GM23338 (cell line): ENCODE measurements around the gene USP36. TPM values are rescaled to one million over a fixed set of nuclear protein-coding genes. Genes with fewer than 3 reads are reported as not detected.

Experiments used
- ATAC-seq: fragments of 200-7000 bp; cut with Tn5 transposase; 3 replicates; pipeline ENCODE4 v1.9.1; 2020
- DNase-seq: peaks from one replicate; pipeline ENCODE4 v3.0.0-alpha.2; 2015; ENCODE audit warnings: low spot score
- H2AFZ ChIP-seq: fragments of 200-600 bp; sonication (generic); 2 replicates; pipeline ENCODE4 v1.8.0; 2016; ENCODE audit warnings: antibody characterized with exemption, mild to moderate bottlenecking, moderate library complexity
- H3F3A ChIP-seq: fragments of 200-600 bp; sonication (generic); replicated peaks from 2 replicates; pipeline ENCODE4 v1.8.0; 2017; ENCODE audit warnings: antibody characterized with exemption, mixed run types, low read depth
- H3K27ac ChIP-seq: fragments of 200-600 bp; sonication (generic); 2 replicates; pipeline ENCODE4 v1.6.1; 2016; ENCODE audit warnings: low read depth
- H3K27me3 ChIP-seq: fragments of 200-600 bp; sonication (generic); 2 replicates; pipeline ENCODE4 v1.8.0; 2016; ENCODE audit warnings: mild to moderate bottlenecking, mixed run types, moderate library complexity; ENCODE audit not compliant: insufficient read depth
- H3K36me3 ChIP-seq: fragments of 200-600 bp; sonication (generic); 2 replicates; pipeline ENCODE4 v1.8.0; 2016; ENCODE audit warnings: mild to moderate bottlenecking; ENCODE audit not compliant: insufficient read depth
- H3K4me1 ChIP-seq: fragments of 200-600 bp; sonication (generic); 2 replicates; pipeline ENCODE4 v1.8.0; 2016; ENCODE audit warnings: mild to moderate bottlenecking, moderate library complexity; ENCODE audit not compliant: insufficient read depth
- H3K4me2 ChIP-seq: fragments of 200-600 bp; sonication (generic); 2 replicates; pipeline ENCODE4 v1.7.1; 2017; ENCODE audit warnings: mixed run types
- H3K4me3 ChIP-seq: fragments of 200-600 bp; sonication (generic); 2 replicates; pipeline ENCODE4 v1.6.1; 2016; ENCODE audit warnings: mixed run types
- H3K79me2 ChIP-seq: fragments of 200-600 bp; sonication (generic); replicated peaks from 2 replicates; pipeline ENCODE4 v1.8.0; 2017; ENCODE audit warnings: mild to moderate bottlenecking; ENCODE audit not compliant: insufficient read depth
- H3K9me2 ChIP-seq: fragments of 200-600 bp; sonication (generic); 2 replicates; pipeline ENCODE4 v1.8.0; 2017; ENCODE audit not compliant: insufficient read depth
- H4K20me1 ChIP-seq: fragments of 200-600 bp; sonication (generic); replicated peaks from 2 replicates; pipeline ENCODE4 v1.8.0; 2017; ENCODE audit warnings: mild to moderate bottlenecking; ENCODE audit not compliant: insufficient read depth
- H3K27ac Mint-ChIP-seq: 2 replicates; pipeline ENCODE4 v1.8.0; 2020; ENCODE audit warnings: inconsistent platforms, mild to moderate bottlenecking, moderate library complexity, mixed read lengths
- H3K27me3 Mint-ChIP-seq: 3 replicates; pipeline ENCODE4 v1.8.0; 2022; ENCODE audit warnings: low read depth, mild to moderate bottlenecking, moderate library complexity, mixed read lengths, inconsistent platforms; ENCODE audit not compliant: insufficient read depth, poor library complexity
- H3K36me3 Mint-ChIP-seq: 3 replicates; pipeline ENCODE4 v1.8.0; 2021; ENCODE audit warnings: low read depth, mild to moderate bottlenecking, inconsistent platforms, moderate library complexity, mixed read lengths
- H3K4me1 Mint-ChIP-seq: 3 replicates; pipeline ENCODE4 v1.8.0; 2020; ENCODE audit warnings: mild to moderate bottlenecking, inconsistent platforms, mixed read lengths
- H3K4me3 Mint-ChIP-seq: 3 replicates; pipeline ENCODE4 v1.8.0; 2021; ENCODE audit warnings: moderate library complexity, mild to moderate bottlenecking, inconsistent platforms, mixed read lengths
- H3K9me3 Mint-ChIP-seq: 3 replicates; pipeline ENCODE4 v1.8.0; 2020; ENCODE audit warnings: moderate library complexity, mild to moderate bottlenecking, inconsistent platforms, mixed read lengths
- CREB1 ChIP-seq: fragments of 250-450 bp; sonication (Bioruptor Pico); IDR thresholded peaks from 2 replicates; pipeline ENCODE4 v1.5.0; 2020; ENCODE audit warnings: low read depth, mild to moderate bottlenecking, moderate library complexity
- CTCF ChIP-seq, 2 experiments: fragments of 200-600 bp in 1 of 2; sonication (generic) in 1 of 2; conservative IDR thresholded peaks; 2 replicates each; pipeline versions ENCODE4 v1.5.1 to v1.6.1; 2016 to 2017; ENCODE audit warnings: antibody characterized with exemption in 2 of 2, low read depth in 2 of 2, mild to moderate bottlenecking in 2 of 2, moderate library complexity in 1 of 2
- ETS1 ChIP-seq: IDR thresholded peaks from 2 replicates; pipeline ENCODE4 v1.6.1; 2016; ENCODE audit warnings: antibody characterized with exemption
- EZH2 ChIP-seq: fragments of 200-600 bp; sonication (generic); IDR thresholded peaks from one replicate; pipeline ENCODE4 v1.8.0; 2017; ENCODE audit warnings: antibody characterized with exemption, mild to moderate bottlenecking, low read depth; ENCODE audit not compliant: unreplicated experiment
- EZH2phosphoT487 ChIP-seq: fragments of 200-600 bp; sonication (generic); IDR thresholded peaks from one replicate; pipeline ENCODE4 v1.8.1; 2018; ENCODE audit warnings: antibody characterized with exemption; ENCODE audit not compliant: unreplicated experiment
- JUNB ChIP-seq: IDR thresholded peaks from one replicate; pipeline ENCODE4 v1.6.1; 2016; ENCODE audit warnings: antibody characterized with exemption; ENCODE audit not compliant: unreplicated experiment
- NANOG ChIP-seq: IDR thresholded peaks from 2 replicates; pipeline ENCODE4 v1.6.1; 2016; ENCODE audit warnings: antibody characterized with exemption, borderline replicate concordance
- POLR2AphosphoS5 ChIP-seq: IDR thresholded peaks from 2 replicates; pipeline ENCODE4 v1.6.1; 2016; ENCODE audit warnings: antibody characterized with exemption, low read depth
- REST ChIP-seq: IDR thresholded peaks from one replicate; pipeline ENCODE4 v1.6.1; 2018; ENCODE audit warnings: antibody characterized with exemption; ENCODE audit not compliant: unreplicated experiment
- STAT1 ChIP-seq: IDR thresholded peaks from one replicate; pipeline ENCODE4 v1.6.1; 2016; ENCODE audit warnings: antibody characterized with exemption; ENCODE audit not compliant: unreplicated experiment
- ZNF114 ChIP-seq: fragments of 250-450 bp; sonication (Bioruptor Pico); IDR thresholded peaks from 2 replicates; pipeline ENCODE4 v1.5.0; 2020; ENCODE audit warnings: mild to moderate bottlenecking, moderate library complexity
- ZNF331 ChIP-seq: fragments of 250-450 bp; sonication (Bioruptor Pico); IDR thresholded peaks from 2 replicates; pipeline ENCODE4 v1.5.0; 2020; ENCODE audit warnings: low read depth, mild to moderate bottlenecking, moderate library complexity
- ZNF462 ChIP-seq: fragments of 250-450 bp; sonication (Bioruptor Pico); IDR thresholded peaks from 2 replicates; pipeline ENCODE4 v1.5.0; 2020; ENCODE audit warnings: mild to moderate bottlenecking, moderate library complexity
- polyA plus RNA-seq: library from polyadenylated mRNA; unstranded; fragments of >200 nt; fragmentation: Nextera tagmentation; extraction: Ambion mirVana; gene quantifications from 2 replicates; pipeline ENCODE4 v1.2.1, GENCODE V29; 2016
- total RNA-seq: library from RNA; depleted of rRNA; stranded (reverse); fragments of >200 nt; shearing (Covaris generic); gene quantifications from 2 replicates; pipeline ENCODE4 v1.2.3, GENCODE V29; 2014

The USP36 gene
- total and polyA plus RNA-seq, 2 experiments from 2014 or later: 36.2 to 55.5 TPM

GRCh38 chr17:78883089-78883532, 42.5 kb upstream of the USP36 start:
- Mint-ChIP-seq H3K4me1 (peaks cover 43% of the 10 kb centered on the region), H3K36me3 (no peaks in the 10 kb centered on the region), H3K27ac (no peak overlapping the region; the same call in 1 of the 2 replicates), H3K4me3 (peak overlapping the region; percentile 56; the same call in 1 of the 3 replicates), H3K9me3 (no peaks in the 10 kb centered on the region), H3K27me3 (peaks cover 10% of the 10 kb centered on the region)
- Histone ChIP-seq H3F3A (0 out of 2 replicates have a peak, but pooled peaks cover 2% of the 10 kb centered on the region), H3K4me3 (peak overlapping the region; percentile 35; the same call in 1 of the 2 replicates), H3K4me2 (peak overlapping the region; percentile 76; the same call in 1 of the 2 replicates), H3K79me2 (peaks cover 17% of the 10 kb centered on the region), H4K20me1 (no peaks in the 10 kb centered on the region), H3K27me3 (no peaks in the 10 kb centered on the region), H3K27ac (peak overlapping the region; percentile 26; the same call in 1 of the 2 replicates), H2AFZ (no peak overlapping the region), H3K36me3 (no peaks in the 10 kb centered on the region), H3K9me2 (no peaks in the 10 kb centered on the region), H3K4me1 (peaks cover 14% of the 10 kb centered on the region)
- TF ChIP-seq ETS1: no peak
- TF ChIP-seq JUNB: no peak
- TF ChIP-seq REST: no peak
- TF ChIP-seq ZNF462: no peak
- TF ChIP-seq STAT1: no peak
- TF ChIP-seq CTCF (conservative IDR thresholded peaks at IDR 0.05; ENCODE audit: low read depth in 2 of 2): no peak
- TF ChIP-seq CREB1 (CRISPR knock-in tag): no peak
- no peak for TF ChIP-seq NANOG
- TF ChIP-seq ZNF114 (CRISPR knock-in tag): no peak
- TF ChIP-seq POLR2AphosphoS5: no peak
- no peak for TF ChIP-seq ZNF331 (CRISPR knock-in tag)
- no peak for TF ChIP-seq EZH2phosphoT487
- no peak for TF ChIP-seq EZH2
- no peak for DNase-seq
- no peak for ATAC-seq
